CD14-positive monocyte (primary cell): ENCODE measurements around the gene MALRD1. TPM values are rescaled to one million over a fixed set of nuclear protein-coding genes. Genes with fewer than 3 reads are reported as not detected.

ENCODE experiments used
- DNase-seq, 3 donors: peaks; one replicate each; pipeline ENCODE4 v3.0.0-alpha.2; 2011 to 2022
- H2AFZ ChIP-seq: 2 replicates; pipeline ENCODE4 v1.6.0; 2012; ENCODE audit warnings: mild to moderate bottlenecking, low read depth, low read length, inconsistent platforms; ENCODE audit not compliant: insufficient read depth, poor library complexity, severe bottlenecking
- H3K27ac ChIP-seq, 2 donors: 1 replicate in 1 of 2; 2 replicates in 1 of 2; pipeline ENCODE4 v1.5.1; 2012 to 2013; ENCODE audit warnings: low read length in 2 of 2, control low read depth in 1 of 2, inconsistent platforms in 1 of 2, low read depth in 1 of 2, mild to moderate bottlenecking in 1 of 2
- H3K27me3 ChIP-seq, 2 donors: one replicate each; pipeline versions ENCODE4 v1.6.0 to v1.6.1; 2011 to 2013; ENCODE audit warnings: low read length in 2 of 2; ENCODE audit not compliant: control insufficient read depth in 2 of 2, insufficient read depth in 2 of 2
- H3K36me3 ChIP-seq, 2 donors: replicated peaks in 1 of 2; 1 replicate in 1 of 2; 2 replicates in 1 of 2; pipeline versions ENCODE4 v1.5.1 to v1.6.1; 2012 to 2013; ENCODE audit warnings: low read length in 2 of 2, control low read depth in 1 of 2, inconsistent platforms in 1 of 2, mild to moderate bottlenecking in 1 of 2; ENCODE audit not compliant: insufficient read depth in 2 of 2, control insufficient read depth in 1 of 2
- H3K4me1 ChIP-seq, 2 donors: 1 replicate in 1 of 2; 2 replicates in 1 of 2; pipeline versions ENCODE4 v1.5.1 to v1.6.1; 2012 to 2013; ENCODE audit warnings: low read length in 2 of 2, control low read depth in 1 of 2, inconsistent platforms in 1 of 2, mild to moderate bottlenecking in 1 of 2, moderate library complexity in 1 of 2; ENCODE audit not compliant: insufficient read depth in 2 of 2, control insufficient read depth in 1 of 2
- H3K4me2 ChIP-seq: replicated peaks from 2 replicates; pipeline ENCODE3; 2012; ENCODE audit warnings: low read length, moderate library complexity, mild to moderate bottlenecking; ENCODE audit not compliant: poor library complexity, severe bottlenecking; ENCODE audit errors: extremely low read depth
- H3K4me3 ChIP-seq, 3 experiments: fragments of 200-600 bp in 1 of 3; sonication (generic) in 1 of 3; replicated peaks in 1 of 3; 1 replicate in 2 of 3; 2 replicates in 1 of 3; pipeline ENCODE4 v1.5.1; 2011 to 2013; ENCODE audit warnings: low read length in 3 of 3, mild to moderate bottlenecking in 3 of 3, control low read depth in 2 of 3, low read depth in 2 of 3, inconsistent platforms in 1 of 3, moderate library complexity in 1 of 3
- H3K79me2 ChIP-seq: 2 replicates; pipeline ENCODE4 v1.6.0; 2012; ENCODE audit warnings: mild to moderate bottlenecking, control low read depth, inconsistent platforms, low read length, moderate library complexity; ENCODE audit not compliant: insufficient read depth
- H3K9ac ChIP-seq: 2 replicates; pipeline ENCODE4 v1.6.0; 2017; ENCODE audit warnings: low read length, mild to moderate bottlenecking; ENCODE audit not compliant: insufficient read depth, poor library complexity, severe bottlenecking
- H3K9me3 ChIP-seq, 2 donors: replicated peaks in 1 of 2; 1 replicate in 1 of 2; 2 replicates in 1 of 2; pipeline versions ENCODE4 v1.5.1 to v1.6.1; 2012 to 2013; ENCODE audit warnings: low read length in 2 of 2, control low read depth in 1 of 2; ENCODE audit not compliant: control insufficient read depth in 1 of 2, insufficient read depth in 1 of 2
- H4K20me1 ChIP-seq: 2 replicates; pipeline ENCODE4 v1.6.0; 2012; ENCODE audit warnings: mild to moderate bottlenecking, low read length, control low read depth, moderate library complexity; ENCODE audit not compliant: insufficient read depth
- H3K27ac Mint-ChIP-seq, 7 donors: one replicate each; pipeline ENCODE4 v1.8.0; 2020; ENCODE audit warnings: mild to moderate bottlenecking in 7 of 7, mixed read lengths in 7 of 7, moderate library complexity in 6 of 7, inconsistent platforms in 2 of 7
- H3K27me3 Mint-ChIP-seq, 3 donors: one replicate each; pipeline ENCODE4 v1.8.0; 2021 to 2022; ENCODE audit warnings: low read depth in 3 of 3, mild to moderate bottlenecking in 3 of 3, mixed read lengths in 3 of 3, moderate library complexity in 3 of 3, inconsistent platforms in 1 of 3
- H3K36me3 Mint-ChIP-seq, 2 donors: one replicate each; pipeline ENCODE4 v1.8.0; 2020; ENCODE audit warnings: mixed read lengths in 2 of 2, inconsistent platforms in 1 of 2, mild to moderate bottlenecking in 1 of 2
- H3K4me1 Mint-ChIP-seq: one replicate; pipeline ENCODE4 v1.8.0; 2020; ENCODE audit warnings: mild to moderate bottlenecking, mixed read lengths
- H3K4me3 Mint-ChIP-seq, 2 donors: one replicate each; pipeline ENCODE4 v1.8.0; 2020; ENCODE audit warnings: mild to moderate bottlenecking in 2 of 2, mixed read lengths in 2 of 2, moderate library complexity in 1 of 2
- H3K9me3 Mint-ChIP-seq, 7 donors: one replicate each; pipeline ENCODE4 v1.8.0; 2020 to 2022; ENCODE audit warnings: mixed read lengths in 7 of 7, mild to moderate bottlenecking in 6 of 7, moderate library complexity in 6 of 7, inconsistent platforms in 2 of 7
- WGBS: methylation state at CpG from one replicate; pipeline ENCODE4 v1.1.5; 2013; ENCODE audit warnings: missing lambda C conversion rate; ENCODE audit not compliant: insufficient coverage; 5-methylcytosine and 5-hydroxymethylcytosine counted together
- intact Hi-C, 2 donors: fragments of 100-400 bp; cut with micrococcal nuclease; formaldehyde crosslinking; loops; one replicate each; pipeline versions ENCODE4 v1.15.0 to v1.15.1; 2023
- polyA plus RNA-seq, 3 donors: library from polyadenylated mRNA; depleted of rRNA in 1 of 3; unstranded in 2 of 3; stranded (reverse) in 1 of 3; fragments of 300-500 nt in 2 of 3; fragments of >200 nt in 1 of 3; fragmentation: Illumina TruSeq in 2 of 3; gene quantifications; 1 replicate in 2 of 3; 2 replicates in 1 of 3; pipeline ENCODE4 v1.2.3, GENCODE V29; 2012 to 2021
- TF ChIP-seq, protein P1 (sequence below): fragments of 200-600 bp; IDR thresholded peaks from one replicate; pipeline ENCODE4 v1.8.0; 2022; ENCODE audit warnings: antibody characterized with exemption, mild to moderate bottlenecking

The MALRD1 gene
- polyA plus RNA-seq, 3 donors: not detected

DNA sequence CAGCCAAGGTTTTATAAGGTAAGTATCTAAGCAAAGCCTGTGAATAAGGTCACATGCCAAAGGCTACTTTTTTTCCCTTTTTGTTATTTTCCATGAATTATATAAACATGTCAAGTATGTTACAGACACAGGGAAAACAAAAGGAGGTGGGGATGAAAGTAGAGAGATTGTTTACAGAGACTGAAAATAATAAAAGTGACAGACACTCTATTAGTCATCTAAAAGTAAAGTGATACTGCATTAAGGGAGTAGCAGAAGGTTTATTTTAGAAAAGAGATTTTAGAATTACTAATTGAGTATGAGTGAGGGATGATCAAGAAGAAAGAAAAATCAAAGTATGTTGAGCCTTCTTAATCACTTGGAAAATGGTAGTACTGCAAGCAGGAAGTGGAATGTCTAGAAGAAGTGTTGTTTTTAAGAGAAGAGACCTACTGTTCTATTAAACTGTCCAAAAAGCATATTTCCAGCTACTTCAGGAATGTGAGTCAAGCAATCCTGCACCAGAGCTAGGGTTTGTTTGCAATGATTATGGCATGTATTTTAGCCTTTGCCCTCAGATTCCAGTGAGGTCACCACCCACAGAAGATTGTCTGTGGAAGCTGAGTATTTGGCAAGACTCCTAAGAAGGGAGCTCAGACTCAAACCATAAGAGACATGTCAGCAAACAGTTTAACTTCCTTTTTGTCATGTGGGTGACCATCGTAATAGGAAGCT is 589.7 kb downstream of the MALRD1 start:
- H3K27ac Mint-ChIP-seq: peak overlapping the region; percentile 91 to 99 (median 97)
- peak overlapping the region; percentile 64 for H3K4me2 ChIP-seq
- peaks cover 31 to 36% of the 10 kb centered on the region in 2 donors for H3K4me1 ChIP-seq
- H4K20me1 ChIP-seq: no peaks in the 10 kb centered on the region
- TF ChIP-seq, protein P1, sequence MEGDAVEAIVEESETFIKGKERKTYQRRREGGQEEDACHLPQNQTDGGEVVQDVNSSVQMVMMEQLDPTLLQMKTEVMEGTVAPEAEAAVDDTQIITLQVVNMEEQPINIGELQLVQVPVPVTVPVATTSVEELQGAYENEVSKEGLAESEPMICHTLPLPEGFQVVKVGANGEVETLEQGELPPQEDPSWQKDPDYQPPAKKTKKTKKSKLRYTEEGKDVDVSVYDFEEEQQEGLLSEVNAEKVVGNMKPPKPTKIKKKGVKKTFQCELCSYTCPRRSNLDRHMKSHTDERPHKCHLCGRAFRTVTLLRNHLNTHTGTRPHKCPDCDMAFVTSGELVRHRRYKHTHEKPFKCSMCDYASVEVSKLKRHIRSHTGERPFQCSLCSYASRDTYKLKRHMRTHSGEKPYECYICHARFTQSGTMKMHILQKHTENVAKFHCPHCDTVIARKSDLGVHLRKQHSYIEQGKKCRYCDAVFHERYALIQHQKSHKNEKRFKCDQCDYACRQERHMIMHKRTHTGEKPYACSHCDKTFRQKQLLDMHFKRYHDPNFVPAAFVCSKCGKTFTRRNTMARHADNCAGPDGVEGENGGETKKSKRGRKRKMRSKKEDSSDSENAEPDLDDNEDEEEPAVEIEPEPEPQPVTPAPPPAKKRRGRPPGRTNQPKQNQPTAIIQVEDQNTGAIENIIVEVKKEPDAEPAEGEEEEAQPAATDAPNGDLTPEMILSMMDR: no peak
- peak; percentile 75 to 81 (median 75) for DNase-seq
- H3K27me3 Mint-ChIP-seq: peaks cover 0 to 2% (median 0%) of the 10 kb centered on the region in 3 donors
- no peaks in the 10 kb centered on the region for H3K27me3 ChIP-seq
- H3K79me2 ChIP-seq: no peaks in the 10 kb centered on the region
- H3K36me3 Mint-ChIP-seq: no peaks in the 10 kb centered on the region
- peaks cover 29% of the 10 kb centered on the region for H3K4me1 Mint-ChIP-seq
- H3K27ac ChIP-seq: peak overlapping the region; percentile 56 to 97
- WGBS: no CpG with 5 or more reads among the region's 1 CpG
- H3K9me3 Mint-ChIP-seq: no peaks in the 10 kb centered on the region
- peak overlapping the region; percentile 58 to 94 (median 85) for H3K4me3 ChIP-seq
- H3K4me3 Mint-ChIP-seq: peak overlapping the region; percentile 70 to 90
- intact Hi-C loops: no loop called here
- no peaks in the 10 kb centered on the region for H3K9me3 ChIP-seq
- H3K36me3 ChIP-seq: no peaks in the 10 kb centered on the region
- H3K9ac ChIP-seq: peak overlapping the region; percentile 78
- H2AFZ ChIP-seq: peak overlapping the region; percentile 67

DNA sequence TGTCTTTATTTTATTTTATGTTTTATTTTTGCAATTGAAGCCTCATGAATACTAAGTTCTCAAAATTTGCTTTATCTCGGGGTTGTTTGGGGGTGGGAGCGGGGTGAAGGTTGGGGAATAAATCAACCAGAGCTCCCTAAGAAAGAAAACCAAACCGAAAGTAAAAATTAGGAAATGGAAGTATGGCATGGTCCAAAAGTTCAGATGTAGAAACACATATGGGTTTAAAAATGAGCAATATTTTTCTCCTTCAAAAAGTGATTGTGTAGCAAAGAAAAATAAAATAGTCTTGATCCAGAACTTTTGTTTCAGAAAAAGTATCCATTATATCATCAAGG is 590.3 kb downstream of the MALRD1 start:
- Histone ChIP-seq H3K4me2 (peak overlapping the region; percentile 64), H3K79me2 (no peaks in the 10 kb centered on the region), H3K36me3 (no peaks in the 10 kb centered on the region), H3K9me3 (no peaks in the 10 kb centered on the region), H3K27me3 (no peaks in the 10 kb centered on the region), H3K4me1 (peaks cover 31 to 36% of the 10 kb centered on the region in 2 donors), H3K4me3 (peak overlapping the region; percentile 58 to 94 (median 85)), H2AFZ (peak overlapping the region; percentile 67), H3K27ac (peak overlapping the region; percentile 56 to 97), H3K9ac (peak overlapping the region; percentile 78), H4K20me1 (no peaks in the 10 kb centered on the region)
- no peak for DNase-seq
- Mint-ChIP-seq H3K4me3 (peak overlapping the region; percentile 70 to 90), H3K9me3 (no peaks in the 10 kb centered on the region), H3K36me3 (no peaks in the 10 kb centered on the region), H3K4me1 (peaks cover 29% of the 10 kb centered on the region), H3K27ac (peak overlapping the region; percentile 91 to 99 (median 97)), H3K27me3 (peaks cover 0 to 2% (median 0%) of the 10 kb centered on the region in 3 donors)
- TF ChIP-seq, protein P1: no peak
- WGBS: 0% methylated on average over 1 of the region's 3 CpGs
- intact Hi-C loops: no loop called here
